ENCODE measurements around the gene VAC14. TPM values are rescaled to one million over a fixed set of nuclear protein-coding genes. Genes with fewer than 3 reads are reported as not detected.
"Not testable (repeated sequence)": the region's sequence is repeated elsewhere in the genome, so short reads cannot be mapped to it uniquely, and the experiment has no call there.

VAC14 gene
- total and polyA plus RNA-seq, 3 experiments from 2014 or later = 43.4 to 50.3 (median 45.9) TPM

GRCh38 chr16:70644763-70645597 lies 156.0 kb downstream of the VAC14 start:
- no peaks in the 10 kb centered on the region for H3K9me3 Mint-ChIP-seq
- no peak overlapping the region for H3K27ac ChIP-seq (ENCODE audit: low read depth, low read length)
- no peaks in the 10 kb centered on the region for H3K36me3 Mint-ChIP-seq
- DNase-seq = no peak
- no peaks in the 10 kb centered on the region for H3K9me3 ChIP-seq (ENCODE audit: low read length)
- POLR2A ChIA-PET = no interaction called here
- H3K4me3 Mint-ChIP-seq = no peak overlapping the region
- CTCF ChIA-PET = no interaction called here
- peak overlapping the region in 1 of 8 donors; percentile 69 for H3K27ac Mint-ChIP-seq
- H3K4me1 ChIP-seq (ENCODE audit: insufficient read depth, low read length) = no peaks in the 10 kb centered on the region
- no peak overlapping the region for H3K4me3 ChIP-seq (ENCODE audit: low read length)
- no peaks in the 10 kb centered on the region for H3K4me1 Mint-ChIP-seq
- H3K27me3 ChIP-seq (ENCODE audit: insufficient read depth, low read length, poor library complexity, severe bottlenecking) = no peaks in the 10 kb centered on the region
- H3K27me3 Mint-ChIP-seq = peaks cover 7 to 10% of the 10 kb centered on the region in 2 donors
- H3K36me3 ChIP-seq (ENCODE audit: insufficient read depth, low read length) = no peaks in the 10 kb centered on the region

GRCh38 chr16:70643264-70643663 lies 157.7 kb downstream of the VAC14 start:
- DNase-seq; H3K4me3 ChIP-seq (ENCODE audit: low read length); H3K36me3 ChIP-seq (ENCODE audit: insufficient read depth, low read length); H3K27ac ChIP-seq (ENCODE audit: low read depth, low read length); H3K36me3 Mint-ChIP-seq; H3K4me1 Mint-ChIP-seq; CTCF ChIA-PET; H3K9me3 Mint-ChIP-seq; H3K27ac Mint-ChIP-seq; H3K9me3 ChIP-seq (ENCODE audit: low read length); H3K4me1 ChIP-seq (ENCODE audit: insufficient read depth, low read length); H3K4me3 Mint-ChIP-seq; H3K27me3 ChIP-seq (ENCODE audit: insufficient read depth, low read length, poor library complexity, severe bottlenecking); POLR2A ChIA-PET: not testable (repeated sequence)
- H3K27me3 Mint-ChIP-seq = peaks cover 10 to 11% of the 10 kb centered on the region in 2 donors

DNA sequence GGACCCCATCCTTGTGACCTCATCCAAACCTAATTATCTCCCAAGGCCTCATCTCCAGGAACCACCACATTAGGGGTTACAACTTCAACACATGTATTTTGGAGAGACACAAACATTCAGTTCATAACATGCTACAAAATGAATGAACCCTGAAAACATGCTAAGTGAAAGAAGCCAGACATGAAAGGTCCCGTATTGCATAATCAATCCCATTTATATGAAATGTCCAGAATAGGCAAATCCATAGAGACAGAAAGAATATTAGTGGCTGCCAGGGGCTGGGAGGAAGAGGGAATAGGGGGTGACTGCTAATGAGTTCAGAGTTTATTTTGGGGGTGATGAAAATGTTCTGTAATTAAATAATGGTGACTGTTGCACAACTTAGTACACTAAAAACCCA lies 158.3 kb downstream of the VAC14 start:
- no peak for DNase-seq
- Mint-ChIP-seq H3K4me1 (no peaks in the 10 kb centered on the region), H3K27ac (no peak overlapping the region), H3K9me3 (no peaks in the 10 kb centered on the region), H3K36me3 (no peaks in the 10 kb centered on the region), H3K4me3 (no peak overlapping the region), H3K27me3 (peaks cover 10 to 11% of the 10 kb centered on the region in 2 donors)
- Histone ChIP-seq H3K27me3 (ENCODE audit: insufficient read depth, low read length, poor library complexity, severe bottlenecking) (no peaks in the 10 kb centered on the region), H3K4me1 (ENCODE audit: insufficient read depth, low read length) (no peaks in the 10 kb centered on the region), H3K4me3 (ENCODE audit: low read length) (no peak overlapping the region), H3K9me3 (ENCODE audit: low read length) (no peaks in the 10 kb centered on the region), H3K36me3 (ENCODE audit: insufficient read depth, low read length) (no peaks in the 10 kb centered on the region), H3K27ac (ENCODE audit: low read depth, low read length) (no peak overlapping the region)
- ChIA-PET POLR2A (no interaction called here), CTCF (no interaction called here)

- no peak overlapping the region for H3K4me3 ChIP-seq (ENCODE audit: low read length)
- Mint-ChIP-seq H3K36me3 (no peaks in the 10 kb centered on the region), H3K4me3 (no peak overlapping the region), H3K4me1 (no peaks in the 10 kb centered on the region), H3K27me3 (peaks cover 10 to 11% of the 10 kb centered on the region in 2 donors), H3K27ac (no peak overlapping the region), H3K9me3 (no peaks in the 10 kb centered on the region)
- no peak for DNase-seq
- ChIA-PET POLR2A (no interaction called here), CTCF (interaction anchor here (1.0 kb wide), 1 partner anchor 14 kb away, joined by 4 read pairs; no protein-coding TSS in a partner anchor)
- H3K9me3 ChIP-seq (ENCODE audit: low read length) = no peaks in the 10 kb centered on the region
- no peaks in the 10 kb centered on the region for H3K36me3 ChIP-seq (ENCODE audit: insufficient read depth, low read length)
- no peak overlapping the region for H3K27ac ChIP-seq (ENCODE audit: low read depth, low read length)
- H3K4me1 ChIP-seq (ENCODE audit: insufficient read depth, low read length) = no peaks in the 10 kb centered on the region
- no peaks in the 10 kb centered on the region for H3K27me3 ChIP-seq (ENCODE audit: insufficient read depth, low read length, poor library complexity, severe bottlenecking)
Measured at GRCh38 chr16:70638814-70639792, 161.9 kb downstream of the VAC14 start.

Other genes with a start within 250 kb of the VAC14 start
- not detected for gene IL34, start 154.6 kb downstream of the VAC14 start, total RNA-seq
- not detected for gene IL34, start 154.6 kb downstream of the VAC14 start, polyA plus RNA-seq
- gene MTSS2, start 115.1 kb downstream of the VAC14 start, total RNA-seq = 1 to 10 TPM; 2.2 to 3.0 TPM
- not detected for gene MTSS2, start 115.1 kb downstream of the VAC14 start, polyA plus RNA-seq